Kidney (tissue), 22 donors: ENCODE results near the gene KAT8. TPM values are rescaled to one million over a fixed set of nuclear protein-coding genes. Genes with fewer than 3 reads are reported as not detected.

Experiments
- DNase-seq, 5 donors: peaks; one replicate each; pipeline ENCODE4 v3.0.0-alpha.2; 2013 to 2020
- FAIRE-seq: peaks from 2 replicates; lab custom pipeline; 2012; peaks lifted over from hg19 to GRCh38; lab: Jason Lieb, UNC
- H3K27ac ChIP-seq, 2 donors: one replicate each; pipeline ENCODE4 v1.7.0; 2013; ENCODE audit warnings: low read depth in 2 of 2, low read length in 2 of 2, inconsistent platforms in 1 of 2
- H3K27me3 ChIP-seq: one replicate; pipeline ENCODE4 v1.7.1; 2013; ENCODE audit warnings: low read length, inconsistent platforms; ENCODE audit not compliant: control insufficient read depth, insufficient read depth
- H3K36me3 ChIP-seq, 3 donors: one replicate each; pipeline versions ENCODE4 v1.7.0 to v1.7.1; 2013; ENCODE audit warnings: low read length in 3 of 3, control low read depth in 1 of 3, inconsistent platforms in 1 of 3; ENCODE audit not compliant: insufficient read depth in 3 of 3, control insufficient read depth in 2 of 3
- H3K4me1 ChIP-seq, 3 donors: one replicate each; pipeline versions ENCODE4 v1.7.0 to v1.7.1; 2013; ENCODE audit warnings: low read length in 3 of 3, inconsistent platforms in 1 of 3, low read depth in 1 of 3; ENCODE audit not compliant: control insufficient read depth in 2 of 3, insufficient read depth in 2 of 3
- H3K4me3 ChIP-seq, 3 donors: one replicate each; pipeline versions ENCODE4 v1.7.0 to v1.8.1; 2013; ENCODE audit warnings: low read length in 3 of 3, control low read depth in 1 of 3, inconsistent platforms in 1 of 3
- H3K9ac ChIP-seq, 3 donors: one replicate each; pipeline versions ENCODE4 v1.7.0 to v1.7.1; 2013; ENCODE audit warnings: low read length in 3 of 3, control low read depth in 1 of 3, inconsistent platforms in 1 of 3
- H3K9me3 ChIP-seq, 3 donors: one replicate each; pipeline versions ENCODE4 v1.7.0 to v1.7.1; 2013; ENCODE audit warnings: low read length in 3 of 3, control low read depth in 1 of 3, inconsistent platforms in 1 of 3; ENCODE audit not compliant: control insufficient read depth in 2 of 3, insufficient read depth in 1 of 3
- CTCF ChIP-seq: IDR thresholded peaks from 3 replicates; pipeline ENCODE4 v1.5.1; 2012; ENCODE audit warnings: mild to moderate bottlenecking, moderate library complexity, borderline replicate concordance; ENCODE audit not compliant: insufficient read depth; ENCODE audit errors: extremely low read depth
- intact Hi-C: fragments of 100-400 bp; cut with DNase I; formaldehyde crosslinking; loops from one replicate; pipeline ENCODE4 v1.11.1; 2022
- long read RNA-seq, 10 donors: library from polyadenylated mRNA in 1 of 10; unstranded in 1 of 10; transcript quantifications; one replicate each; pipeline ENCODE4 v2.0.0 and lab custom pipeline, GENCODE V29; 2021 to 2026
- polyA plus RNA-seq: library from polyadenylated mRNA; stranded (reverse); fragments of 350-450 nt; fragmentation: Illumina TruSeq; extraction: RNeasy Lipid Tissue Mini Kit (QIAGEN cat#74804); gene quantifications from one replicate; pipeline ENCODE4 v1.2.3, GENCODE V29; 2014; ENCODE audit warnings: low read depth, low replicate concordance; ENCODE audit not compliant: insufficient read depth
- total RNA-seq: library from RNA; stranded (reverse); fragmentation: NEBNext Ultra II Directional; extraction: Animal tissue kit (Norgen Biotek cat#: 25700); gene quantifications from one replicate; pipeline ENCODE4 v1.2.1, GENCODE V29; 2021
- donor health status: control.
- donor health status: control.
- donor health status: control.
- donor health status: control.
- donor health status: control.
- donor health status: DM: yes; HTN: yes; CAD: no.
- donor health status: Normal renal cell carcinoma (clear cell type).

KAT8 gene
- total RNA-seq (83.8 TPM), polyA plus RNA-seq (40.9 TPM)
- long read RNA-seq, donor 1, transcript KAT8-205 (3 exons, 1,051 nt), result minor isoform, 5 of 13 reads
- long read RNA-seq, donor 1, transcript KAT8-201 (11 exons, 1,525 nt), result major isoform, 6 of 13 reads
- long read RNA-seq, donor 1, partial matches to known transcripts, result 0 of 13 reads
- long read RNA-seq, donor 1, other reads (novel, unspliced or antisense), result 0 of 13 reads
- long read RNA-seq, donor 2, transcript KAT8-201 (11 exons, 1,525 nt), result major isoform, 14 of 87 reads
- long read RNA-seq, donor 2, partial matches to known transcripts, result 48 of 87 reads
- long read RNA-seq, donor 2, other reads (novel, unspliced or antisense), result 20 of 87 reads
- long read RNA-seq, donor 3, transcript KAT8-205 (3 exons, 1,051 nt), result major isoform, 12 of 24 reads
- long read RNA-seq, donor 3, transcript KAT8-201 (11 exons, 1,525 nt), result minor isoform, 10 of 24 reads
- long read RNA-seq, donor 3, partial matches to known transcripts, result 0 of 24 reads
- long read RNA-seq, donor 3, other reads (novel, unspliced or antisense), result 0 of 24 reads
- long read RNA-seq, donor 4, partial matches to known transcripts, result 0 of 12 reads
- long read RNA-seq, donor 4, other reads (novel, unspliced or antisense), result 0 of 12 reads
- long read RNA-seq, donor 5, partial matches to known transcripts, result 0 of 2 reads
- long read RNA-seq, donor 5, other reads (novel, unspliced or antisense), result 0 of 2 reads
- long read RNA-seq, donor 6, partial matches to known transcripts, result 0 of 6 reads
- long read RNA-seq, donor 6, other reads (novel, unspliced or antisense), result 0 of 6 reads
- long read RNA-seq, donor 7, transcript KAT8-201 (11 exons, 1,525 nt), result major isoform, 21 of 35 reads
- long read RNA-seq, donor 7, partial matches to known transcripts, result 6 of 35 reads
- long read RNA-seq, donor 7, other reads (novel, unspliced or antisense), result 5 of 35 reads
- long read RNA-seq, donor 8, transcript KAT8-205 (3 exons, 1,051 nt), result minor isoform, 5 of 17 reads
- long read RNA-seq, donor 8, transcript KAT8-201 (11 exons, 1,525 nt), result major isoform, 8 of 17 reads
- long read RNA-seq, donor 8, partial matches to known transcripts, result 0 of 17 reads
- long read RNA-seq, donor 8, other reads (novel, unspliced or antisense), result 0 of 17 reads
- long read RNA-seq, donor 9, partial matches to known transcripts, result 0 of 8 reads
- long read RNA-seq, donor 9, other reads (novel, unspliced or antisense), result 0 of 8 reads
- long read RNA-seq, donor 10, transcript KAT8-201 (11 exons, 1,525 nt), result major isoform, 6 of 15 reads
- long read RNA-seq, donor 10, transcript KAT8-205 (3 exons, 1,051 nt), result minor isoform, 5 of 15 reads
- long read RNA-seq, donor 10, partial matches to known transcripts, result 0 of 15 reads
- long read RNA-seq, donor 10, other reads (novel, unspliced or antisense), result 0 of 15 reads

- no peaks in the 10 kb centered on the region for H3K9me3 ChIP-seq
- H3K4me1 ChIP-seq, result peaks cover 4 to 21% (median 16%) of the 10 kb centered on the region in 3 donors
- no peak for TF ChIP-seq CTCF
- peak; percentile 92 for FAIRE-seq
- peaks cover 5 to 21% (median 14%) of the 10 kb centered on the region in 3 donors for H3K36me3 ChIP-seq
- H3K9ac ChIP-seq, result peak within 1 kb of the TSS; percentile 57 to 91 (median 69)
- H3K27me3 ChIP-seq, result no peaks in the 10 kb centered on the region
- intact Hi-C loops, result no loop called here
- H3K27ac ChIP-seq, result peak within 1 kb of the TSS; percentile 96
- peak; percentile 99 for DNase-seq
- H3K4me3 ChIP-seq, result peak within 1 kb of the TSS; percentile 80 to 85 (median 81)
Observed at GRCh38 chr16:31117384-31118222, at the start of gene KAT8. KAT8 (plus strand) TSS chr16:31117664; CDS start chr16:31117682, 18 bp downstream.

DNA sequence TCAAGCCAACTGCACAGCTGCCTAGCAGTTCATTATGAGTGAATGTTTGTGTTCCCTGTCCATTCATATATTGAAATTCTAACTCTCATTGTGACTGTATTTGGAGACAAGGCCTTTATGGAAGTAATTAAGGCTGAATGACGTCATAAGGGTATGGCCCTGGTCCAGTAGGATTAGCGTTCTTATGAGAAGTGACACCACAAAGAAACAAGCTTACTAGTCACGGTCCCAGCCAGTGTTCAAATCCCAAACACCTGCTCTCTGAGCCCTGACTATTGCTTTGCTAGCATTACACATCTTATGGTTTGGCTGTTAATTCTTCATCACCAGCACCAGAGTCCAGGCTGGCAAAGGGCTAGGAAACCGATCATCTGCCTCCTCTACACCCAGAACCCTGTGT is 45.6 kb upstream of the KAT8 start:
- FAIRE-seq (no peak), DNase-seq (peak in 2 of 5 donors; percentile 9 to 22)
- no peaks in the 10 kb centered on the region for H3K9me3 ChIP-seq
- H3K36me3 ChIP-seq, result no peaks in the 10 kb centered on the region
- peak overlapping the region in 2 of 3 donors; percentile 5 to 85 for H3K9ac ChIP-seq
- no peaks in the 10 kb centered on the region for H3K27me3 ChIP-seq
- intact Hi-C loops, result no loop called here
- TF ChIP-seq CTCF, result no peak
- H3K4me3 ChIP-seq, result no peak overlapping the region
- peaks cover 0 to 20% (median 4%) of the 10 kb centered on the region in 3 donors for H3K4me1 ChIP-seq
- no peak overlapping the region for H3K27ac ChIP-seq
